NCI-H82 (cell line): ENCODE data around the gene MLH1.
"Not testable (repeated sequence)": the region's sequence is repeated elsewhere in the genome, so short reads cannot be mapped to it uniquely, and the experiment has no call there.

Experiments
- DNase-seq: peaks from one replicate; lab custom pipeline; 2025; lab: John Stamatoyannopoulos, UW

MLH1 gene

DNA sequence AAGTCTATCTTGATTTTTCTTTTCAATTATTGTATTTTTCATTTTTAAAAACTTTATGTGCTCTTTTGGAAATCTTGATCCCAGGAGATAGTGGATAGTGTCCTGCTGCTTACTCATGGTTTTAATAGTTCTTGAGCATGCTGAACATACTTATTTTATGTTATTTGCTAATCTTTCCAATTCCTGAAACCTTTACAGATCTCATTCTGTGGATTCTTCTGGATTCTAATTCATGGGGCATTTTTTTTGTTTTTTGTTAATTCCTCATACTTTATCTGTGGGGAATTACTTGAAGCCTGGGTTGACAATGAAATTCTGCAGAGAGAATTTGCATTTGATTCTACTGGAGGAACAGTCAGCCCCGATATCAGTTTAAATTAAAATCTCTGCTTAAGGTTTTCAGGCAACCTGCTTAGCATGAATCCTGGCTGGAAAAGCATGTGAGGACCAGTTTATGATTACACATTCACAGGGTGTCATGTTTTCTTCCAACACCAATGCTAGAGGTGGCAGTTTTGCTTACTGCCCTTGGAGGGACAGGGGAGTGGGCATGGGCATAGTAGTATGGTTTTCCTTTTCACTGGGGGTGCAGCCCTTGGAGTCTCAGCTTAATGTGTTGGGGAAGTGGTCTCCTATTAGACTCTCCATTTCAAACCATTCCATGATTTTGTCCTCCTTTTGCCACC lies 46.0 kb downstream of the MLH1 start:
- DNase-seq: no peak

DNA sequence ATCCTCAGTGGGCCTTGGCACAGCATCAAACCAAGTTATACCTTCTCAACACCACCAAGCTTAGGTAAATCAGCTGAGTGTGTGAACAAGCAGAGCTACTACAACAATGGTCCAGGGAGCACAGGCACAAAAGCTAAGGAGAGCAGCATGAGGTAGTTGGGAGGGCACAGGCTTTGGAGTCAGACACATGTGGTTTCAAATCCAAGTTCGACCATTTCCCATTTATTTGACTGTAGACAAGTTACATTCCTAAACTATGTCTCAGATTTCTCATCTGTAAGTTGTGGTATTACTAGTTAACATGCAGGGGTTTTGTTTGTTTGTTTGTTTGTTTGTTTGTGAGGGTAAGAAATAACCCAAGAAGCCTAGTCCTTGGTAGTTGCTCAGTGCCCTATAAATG lies 46.9 kb downstream of the MLH1 start:
- no peak for DNase-seq

DNA sequence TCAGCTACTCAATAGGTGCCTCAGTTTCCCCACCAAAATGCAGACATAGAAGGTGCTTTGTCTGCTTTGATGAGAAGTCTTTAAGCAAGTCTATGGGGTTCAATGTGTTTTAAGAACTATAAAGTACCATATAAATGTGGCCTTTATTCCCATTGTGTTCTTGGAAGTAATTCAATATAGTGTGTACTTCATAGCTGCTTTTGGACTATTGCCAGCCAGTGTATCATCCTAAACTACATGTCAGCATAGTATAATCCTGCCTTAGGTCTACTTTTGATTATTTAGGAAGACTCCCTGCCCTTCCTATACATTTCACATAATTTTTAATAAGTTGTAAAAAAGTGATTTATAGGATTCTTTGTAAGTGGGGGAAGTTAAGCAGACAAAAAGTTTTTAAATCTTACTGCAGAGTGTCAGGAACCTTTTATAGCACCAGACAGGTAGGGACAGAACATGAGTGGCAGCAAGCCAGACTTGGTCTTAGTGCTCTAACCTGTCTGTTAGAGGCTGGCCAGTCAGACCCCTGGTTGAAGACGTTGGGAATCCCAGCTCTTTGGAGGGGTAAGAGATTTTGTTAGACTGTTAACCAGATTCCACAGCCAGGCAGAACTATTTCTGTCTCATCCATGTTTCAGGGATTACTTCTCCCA lies 48.4 kb downstream of the MLH1 start:
- DNase-seq: no peak

DNA sequence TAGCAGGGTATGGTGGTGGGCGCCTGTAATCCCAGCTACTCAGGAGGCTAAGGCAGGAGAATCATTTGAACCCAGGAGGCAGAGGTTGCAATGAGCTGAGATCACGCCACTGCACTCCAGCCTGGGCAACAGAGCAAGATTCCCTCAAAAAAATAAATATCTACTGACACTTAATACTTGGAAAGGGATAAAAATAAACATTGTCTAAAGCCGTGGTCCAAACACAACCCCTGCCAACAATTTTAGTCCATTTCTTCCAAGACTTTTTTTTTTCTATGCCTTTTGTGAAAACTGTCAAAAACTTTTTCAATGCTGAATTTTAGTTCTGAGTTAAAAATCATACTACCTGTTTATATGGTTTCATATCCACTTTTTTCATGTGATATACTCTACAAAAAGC lies 49.4 kb downstream of the MLH1 start:
- DNase-seq: not testable (repeated sequence)

DNA sequence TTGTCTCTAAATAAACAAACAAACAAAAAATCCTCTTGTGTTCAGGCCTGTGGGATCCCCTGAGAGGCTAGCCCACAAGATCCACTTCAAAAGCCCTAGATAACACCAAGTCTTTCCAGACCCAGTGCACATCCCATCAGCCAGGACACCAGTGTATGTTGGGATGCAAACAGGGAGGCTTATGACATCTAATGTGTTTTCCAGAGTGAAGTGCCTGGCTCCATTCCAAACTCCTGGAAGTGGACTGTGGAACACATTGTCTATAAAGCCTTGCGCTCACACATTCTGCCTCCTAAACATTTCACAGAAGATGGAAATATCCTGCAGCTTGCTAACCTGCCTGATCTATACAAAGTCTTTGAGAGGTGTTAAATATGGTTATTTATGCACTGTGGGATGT lies 57.0 kb downstream of the MLH1 start:
- DNase-seq: no peak

DNA sequence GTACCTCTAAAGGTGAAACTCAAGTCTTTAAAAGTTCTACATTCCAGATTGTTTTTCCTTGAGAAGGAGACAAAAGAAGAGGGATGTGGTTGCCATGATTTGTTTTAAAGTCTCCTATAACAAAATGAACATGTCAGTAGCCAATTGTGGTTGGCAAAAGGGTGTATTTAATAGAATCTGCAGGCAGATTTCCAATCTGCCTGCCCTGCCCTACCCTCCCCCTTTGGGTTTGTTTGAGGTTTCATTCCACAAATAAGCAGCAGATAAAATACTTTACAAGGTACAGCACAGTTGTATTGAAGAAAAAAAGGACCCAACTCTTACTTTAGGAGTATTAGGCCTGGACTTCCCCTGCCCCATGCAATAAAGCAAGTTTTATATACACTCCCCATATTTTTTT lies 59.5 kb downstream of the MLH1 start:
- DNase-seq: no peak

GRCh38 chr3:37053337-37053736 lies 60.0 kb downstream of the MLH1 start:
- DNase-seq: no peak

- no peak for DNase-seq
These were observed 60.4 kb downstream of the MLH1 start for GRCh38 chr3:37053753-37054152.

DNA sequence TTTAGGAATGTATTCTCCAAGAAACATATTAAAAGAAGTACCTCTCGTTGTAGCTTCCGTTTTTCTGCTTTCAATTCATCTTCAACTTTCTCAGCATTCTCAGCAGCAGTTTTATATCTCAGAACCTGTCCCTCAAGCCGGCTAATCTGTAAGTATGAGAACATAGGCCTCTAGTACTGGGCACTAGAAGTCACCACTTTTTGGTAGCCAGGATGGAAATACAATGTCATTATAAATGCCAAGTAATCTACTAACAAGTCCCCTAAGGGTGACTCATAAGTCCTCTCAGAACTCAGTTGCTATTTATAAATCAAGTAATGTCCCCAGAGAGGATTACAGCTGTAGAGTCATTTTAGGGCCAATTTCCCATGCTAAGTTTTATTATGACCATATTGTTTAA lies 61.1 kb downstream of the MLH1 start:
- DNase-seq: no peak

DNA sequence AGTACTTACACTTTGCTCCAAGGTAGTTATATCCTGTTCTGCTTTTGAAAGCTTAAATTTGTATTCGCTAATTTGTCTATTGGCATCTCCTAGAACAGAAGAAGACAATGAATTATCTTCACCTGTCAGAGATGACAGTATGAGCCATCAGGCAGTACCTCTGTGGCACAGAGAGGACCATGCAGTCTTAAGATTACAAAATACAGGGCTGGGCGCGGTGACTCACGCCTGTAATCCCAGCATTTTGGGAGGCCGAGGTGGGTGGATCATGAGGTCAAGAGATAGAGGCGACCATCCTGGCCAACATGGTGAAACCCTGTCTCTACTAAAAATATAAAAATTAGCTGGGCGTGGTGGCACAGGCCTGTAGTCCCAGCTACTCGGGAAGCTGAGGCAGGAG lies 61.8 kb downstream of the MLH1 start:
- DNase-seq: not testable (repeated sequence)

GRCh38 chr3:37056826-37057225 lies 63.5 kb downstream of the MLH1 start:
- no peak for DNase-seq

GRCh38 chr3:37058117-37058516 lies 64.8 kb downstream of the MLH1 start:
- DNase-seq: no peak

DNA sequence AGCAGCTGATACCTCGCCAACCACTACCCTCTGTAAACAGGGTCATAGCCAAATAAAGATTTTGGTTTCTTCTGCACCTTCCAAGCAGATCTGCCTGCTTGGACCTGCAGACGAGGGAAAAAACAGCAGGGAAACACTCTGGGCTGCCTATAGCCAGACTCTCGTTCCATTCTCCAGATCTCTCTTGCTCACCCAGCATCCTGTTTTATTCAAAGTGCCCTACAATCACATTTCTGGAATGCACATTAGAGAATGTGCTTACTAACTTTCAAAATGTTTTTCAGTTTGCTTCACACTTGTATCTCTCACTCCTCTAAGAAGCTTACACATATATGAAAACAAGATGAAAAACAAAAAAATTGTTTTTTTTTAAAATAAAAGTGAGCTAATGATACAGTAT lies 71.4 kb downstream of the MLH1 start:
- no peak for DNase-seq

- no peak for DNase-seq
These were observed 74.3 kb downstream of the MLH1 start for GRCh38 chr3:37067577-37067976.

DNA sequence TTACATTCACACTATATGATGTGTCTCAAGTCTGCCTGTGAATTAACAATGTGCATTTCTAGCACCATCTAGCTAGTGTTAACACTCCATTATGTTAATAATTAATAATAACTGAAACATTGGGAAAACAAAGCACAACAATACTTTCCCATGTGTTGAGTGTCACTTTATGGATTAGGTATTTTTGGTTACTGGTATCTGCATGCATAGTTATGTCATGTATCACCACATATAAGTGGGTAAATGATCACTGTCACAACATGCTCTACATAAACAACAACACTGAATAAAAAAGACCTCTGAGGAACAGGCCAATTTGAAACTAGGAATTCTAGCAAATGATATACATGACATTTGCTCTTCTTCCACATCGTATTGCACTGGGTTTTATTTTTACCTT lies 74.7 kb downstream of the MLH1 start:
- no peak for DNase-seq

DNA sequence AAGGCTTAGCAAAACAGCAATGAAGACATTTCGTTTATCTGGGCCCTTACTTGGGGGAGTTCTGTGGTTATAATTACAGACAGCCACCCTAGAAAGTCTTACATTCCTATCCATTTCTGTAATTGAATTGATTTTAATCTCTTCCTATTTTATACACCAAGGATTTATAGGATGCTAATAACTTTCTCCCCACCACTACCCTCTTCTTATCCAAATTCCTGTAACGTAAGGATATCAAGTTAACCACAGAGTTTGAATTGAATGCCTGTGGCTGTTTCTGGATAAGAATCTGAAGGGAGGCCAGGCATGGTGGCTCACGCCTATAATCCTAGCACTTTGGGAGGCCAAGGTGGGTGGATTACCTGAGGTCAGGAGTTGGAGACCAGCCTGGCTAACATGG lies 78.6 kb downstream of the MLH1 start:
- DNase-seq: no peak

- no peak for DNase-seq
These were observed 79.6 kb downstream of the MLH1 start for GRCh38 chr3:37072892-37073291.

DNA sequence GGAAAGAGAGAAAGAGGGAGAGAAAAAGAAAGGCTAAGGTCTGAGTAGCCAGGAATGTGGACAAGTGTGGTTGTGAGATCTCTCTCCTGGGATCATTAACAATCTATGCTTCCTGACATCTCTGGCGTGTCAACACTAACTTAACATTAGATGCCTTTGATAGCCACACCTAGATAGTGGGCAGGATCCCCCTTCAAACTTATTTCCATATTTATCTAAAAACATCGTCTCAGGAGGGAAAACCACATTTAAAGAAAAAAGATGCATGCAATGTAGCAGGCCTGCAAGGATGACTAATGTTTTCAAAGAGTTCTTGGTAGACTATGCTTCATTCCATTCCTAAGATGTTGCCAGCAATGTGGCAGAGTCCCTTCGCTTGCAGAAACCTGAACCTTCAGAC lies 80.9 kb downstream of the MLH1 start:
- DNase-seq: no peak

GRCh38 chr3:37075955-37076354 lies 82.6 kb downstream of the MLH1 start:
- no peak for DNase-seq

DNA sequence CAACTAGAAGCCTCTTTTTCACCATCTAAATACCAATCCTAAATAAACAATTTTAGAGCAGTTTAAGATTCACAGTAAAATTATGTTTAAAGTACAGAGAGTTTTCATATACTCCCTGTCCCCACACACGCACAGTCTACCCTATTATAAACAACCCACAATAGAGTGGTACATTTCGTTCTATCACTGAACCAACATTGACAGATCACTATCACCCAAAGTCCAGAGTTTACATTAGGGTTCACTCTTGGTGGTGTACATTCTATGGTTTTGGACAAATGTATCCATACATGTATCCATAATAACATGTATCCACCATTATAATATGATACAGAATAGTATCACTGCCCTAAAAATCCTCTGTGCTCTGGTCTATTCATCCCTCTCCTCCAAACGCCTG lies 89.0 kb downstream of the MLH1 start:
- no peak for DNase-seq

GRCh38 chr3:37086918-37087317 lies 93.6 kb downstream of the MLH1 start:
- DNase-seq: no peak

DNA sequence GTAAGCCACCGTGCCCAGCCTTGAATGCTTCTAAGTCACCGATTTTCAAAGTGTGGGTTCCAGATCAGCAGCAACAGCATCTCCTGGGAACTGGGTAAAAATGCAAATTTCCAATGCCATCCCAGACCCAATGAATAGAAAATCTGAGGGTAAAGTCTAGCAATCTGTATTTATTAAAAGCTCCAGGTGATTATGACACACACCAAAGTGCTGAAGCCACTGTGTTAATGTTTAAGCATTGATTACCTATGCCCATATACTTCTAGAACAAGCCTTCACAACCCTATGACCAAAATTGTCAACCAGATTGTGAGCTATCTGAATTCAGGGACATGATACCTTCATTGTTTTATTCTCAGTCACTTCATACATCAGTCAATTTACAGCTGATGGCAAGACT lies 94.6 kb downstream of the MLH1 start:
- no peak for DNase-seq

GRCh38 chr3:37092484-37092883 lies 99.2 kb downstream of the MLH1 start:
- no peak for DNase-seq

GRCh38 chr3:37093481-37093880 lies 100.2 kb downstream of the MLH1 start:
- DNase-seq: no peak
